H1 (cell line): ENCODE results near the gene BSN. TPM values are rescaled to one million over a fixed set of nuclear protein-coding genes. Genes with fewer than 3 reads are reported as not detected.

Experiments
- CHD7 ChIP-seq: fragments of 300-600 bp; sonication (generic); IDR thresholded peaks from 2 replicates; pipeline ENCODE4 v1.7.1; 2012; ENCODE audit warnings: low read length, moderate library complexity, mild to moderate bottlenecking, inconsistent platforms; ENCODE audit not compliant: insufficient replicate concordance
- JUN ChIP-seq: IDR thresholded peaks from 2 replicates; pipeline ENCODE4 v1.6.1; 2011; ENCODE audit warnings: low read depth, mild to moderate bottlenecking, improper control_type of control experiment, low read length
- MAFK ChIP-seq: IDR thresholded peaks from 2 replicates; pipeline ENCODE4 v1.6.1; 2012; ENCODE audit warnings: low read depth, mild to moderate bottlenecking, improper control_type of control experiment, low read length
- TBP ChIP-seq: IDR thresholded peaks from 2 replicates; pipeline ENCODE4 v1.6.1; 2011; ENCODE audit warnings: low read depth, low read length, improper control_type of control experiment
- polyA plus RNA-seq, 7 experiments: library from polyadenylated mRNA; depleted of rRNA in 3 of 7; stranded (reverse) in 5 of 7; unstranded in 2 of 7; fragments of >200 nt in 5 of 7; fragments of 200-250 nt in 2 of 7; gene quantifications; 1 replicate in 5 of 7; 2 replicates in 1 of 7; 4 replicates in 1 of 7; pipeline versions ENCODE4 v1.2.1 to v1.2.3, GENCODE V29; 2011 to 2013; ENCODE audit warnings: missing spikeins in 2 of 7, mixed read lengths in 2 of 7
- total RNA-seq: library from RNA; stranded (reverse); fragmentation: NEBNext Ultra II Directional; extraction: Animal tissue kit (Norgen Biotek cat#: 25700); gene quantifications from 2 replicates; pipeline ENCODE4 v1.2.1, GENCODE V29; 2021

The BSN gene
- total and polyA plus RNA-seq, 2 of the 8 experiments (the other 6 are each of a cell fraction or from before 2014, with no cell fraction given) = 0.60 to 3.0 TPM

DNA sequence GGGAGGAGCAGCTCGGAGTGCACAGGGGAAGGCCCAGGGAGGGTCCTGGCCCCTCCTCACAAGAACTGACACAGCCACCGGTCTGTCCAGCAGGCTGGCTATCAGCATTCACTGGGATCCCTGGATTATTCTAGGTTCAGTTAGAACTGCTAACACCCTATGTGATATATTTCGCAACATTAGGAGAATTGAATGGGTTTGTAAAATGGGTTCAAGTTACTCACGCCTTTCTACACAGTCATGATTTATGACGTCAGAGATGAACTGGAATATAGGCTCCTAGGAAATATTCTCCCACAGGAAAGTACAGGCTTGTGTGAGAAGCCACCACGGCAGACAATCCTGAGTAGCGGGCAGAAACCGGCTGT is 969 bp upstream of the BSN start (continued):
- TF ChIP-seq CHD7 (no peak), TBP (no peak), JUN (no peak), MAFK (no peak)
